PC-9 (cell line): ENCODE data around the gene ARHGEF5. TPM values are rescaled to one million over a fixed set of nuclear protein-coding genes. Genes with fewer than 3 reads are reported as not detected.

Experiments
- BruUV-seq: library from RNA; stranded (reverse); fragments of 400-500 nt; replicated peaks from 2 replicates; lab custom pipeline; 2021; lab: Mats Ljungman, UMichigan
- CTCF ChIA-PET: fragments of 300-600 bp; sonication (Branson Sonifier 250); formaldehyde crosslinking; loops from one replicate; lab custom pipeline; 2022; ENCODE audit warnings: antibody characterized with exemption; lab: Charles Lee
- POLR2A ChIA-PET: fragments of 300-600 bp; sonication (Branson Sonifier 250); formaldehyde crosslinking; loops from one replicate; lab custom pipeline; 2022; ENCODE audit warnings: antibody characterized with exemption; ENCODE audit not compliant: unreplicated experiment; lab: Charles Lee
- DNase-seq, 2 experiments: peaks; one replicate each; pipeline versions ENCODE4 v3.0.0 to v3.0.0-alpha.2; 2015 to 2022; ENCODE audit warnings: mixed read lengths in 1 of 2
- H2AFZ ChIP-seq: fragments of 200-600 bp; sonication (generic); 2 replicates; pipeline ENCODE4 v1.8.1; 2017; ENCODE audit warnings: antibody characterized with exemption
- H3F3A ChIP-seq: fragments of 200-600 bp; sonication (generic); 2 replicates; pipeline ENCODE4 v1.8.1; 2017; ENCODE audit warnings: antibody characterized with exemption, mild to moderate bottlenecking, low read depth; ENCODE audit not compliant: insufficient read depth
- H3K27ac ChIP-seq: fragments of 200-600 bp; sonication (generic); 2 replicates; pipeline ENCODE4 v1.6.1; 2016; ENCODE audit warnings: mixed run types
- H3K27me3 ChIP-seq: fragments of 200-600 bp; sonication (generic); 2 replicates; pipeline ENCODE4 v1.6.1; 2016; ENCODE audit warnings: low read depth, mixed run types; ENCODE audit not compliant: insufficient read depth
- H3K36me3 ChIP-seq: fragments of 200-600 bp; sonication (generic); 2 replicates; pipeline ENCODE4 v1.6.1; 2016; ENCODE audit warnings: low read depth, mixed run types
- H3K4me1 ChIP-seq: fragments of 200-600 bp; sonication (generic); replicated peaks from 2 replicates; pipeline ENCODE4 v1.6.1; 2016; ENCODE audit warnings: mixed run types; ENCODE audit not compliant: insufficient read depth
- H3K4me2 ChIP-seq: fragments of 200-600 bp; sonication (generic); 2 replicates; pipeline ENCODE4 v1.6.1; 2017; ENCODE audit warnings: mixed run types
- H3K4me3 ChIP-seq: fragments of 200-600 bp; sonication (generic); 2 replicates; pipeline ENCODE4 v1.6.1; 2016; ENCODE audit warnings: mixed run types
- H3K79me2 ChIP-seq: fragments of 200-600 bp; sonication (generic); 2 replicates; pipeline ENCODE4 v1.6.1; 2017; ENCODE audit warnings: low read depth, mixed run types
- H3K9me2 ChIP-seq: fragments of 200-600 bp; sonication (generic); 2 replicates; pipeline ENCODE4 v1.8.1; 2017; ENCODE audit warnings: mild to moderate bottlenecking; ENCODE audit not compliant: insufficient read depth
- H3K9me3 ChIP-seq: fragments of 200-600 bp; sonication (generic); 2 replicates; pipeline ENCODE4 v1.8.1; 2016; ENCODE audit warnings: low read depth; ENCODE audit not compliant: insufficient read depth
- H4K20me1 ChIP-seq: fragments of 200-600 bp; sonication (generic); 2 replicates; pipeline ENCODE4 v1.8.1; 2017; ENCODE audit not compliant: insufficient read depth
- CTCF ChIP-seq: fragments of 200-600 bp; sonication (generic); conservative IDR thresholded peaks from 2 replicates; pipeline ENCODE4 v1.6.1; 2017; ENCODE audit warnings: mixed run types, antibody characterized with exemption, mild to moderate bottlenecking, moderate library complexity
- EZH2 ChIP-seq: fragments of 200-600 bp; sonication (generic); IDR thresholded peaks from 2 replicates; pipeline ENCODE4 v1.8.0; 2017; ENCODE audit warnings: antibody characterized with exemption, low read depth
- intact Hi-C: fragments of 100-400 bp; cut with micrococcal nuclease; formaldehyde crosslinking; loops from one replicate; pipeline ENCODE4 v1.10.0; 2022; ENCODE audit not compliant: unreplicated experiment
- total RNA-seq: library from RNA; stranded (reverse); gene quantifications from 2 replicates; pipeline ENCODE4 v1.2.3, GENCODE V29; 2021

Gene ARHGEF5
- total RNA-seq, 1 experiment from 2014 or later: 50.1 TPM

DNA sequence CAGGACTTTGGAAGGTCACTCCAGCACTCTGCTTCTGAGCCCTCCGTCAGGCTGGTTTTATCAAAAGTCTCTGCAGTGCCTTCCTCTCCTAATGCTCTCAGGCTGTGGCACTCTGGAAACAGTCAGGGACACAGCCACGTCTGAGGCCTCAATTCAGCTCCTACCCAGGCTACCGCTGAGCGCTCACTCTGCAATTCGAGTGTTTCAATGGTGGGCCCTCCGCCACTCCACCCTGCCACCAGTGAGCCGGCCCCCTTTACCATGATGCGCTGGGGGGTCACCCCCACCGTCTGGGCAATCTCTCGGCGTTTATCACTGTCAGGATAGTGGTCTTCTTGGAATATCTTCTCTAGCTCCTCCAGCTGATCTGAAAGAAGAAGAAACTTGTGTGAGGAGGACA, 44.7 kb downstream of the ARHGEF5 start:
- Histone ChIP-seq H3K27ac (no peak overlapping the region), H3K27me3 (peaks cover 66% of the 10 kb centered on the region), H4K20me1 (no peaks in the 10 kb centered on the region), H3K79me2 (no peaks in the 10 kb centered on the region), H3F3A (no peaks in the 10 kb centered on the region), H3K36me3 (no peaks in the 10 kb centered on the region), H3K4me2 (no peak overlapping the region), H2AFZ (no peak overlapping the region), H3K4me3 (no peak overlapping the region), H3K9me2 (no peaks in the 10 kb centered on the region), H3K4me1 (no peaks in the 10 kb centered on the region), H3K9me3 (no peaks in the 10 kb centered on the region)
- intact Hi-C loops: no loop called here
- TF ChIP-seq CTCF (no peak), EZH2 (no peak)
- ChIA-PET CTCF (no interaction called here), POLR2A (no interaction called here)
- BruUV-seq: no TSS peak
- peak in 1 of 2 experiments; percentile 11 for DNase-seq

DNA sequence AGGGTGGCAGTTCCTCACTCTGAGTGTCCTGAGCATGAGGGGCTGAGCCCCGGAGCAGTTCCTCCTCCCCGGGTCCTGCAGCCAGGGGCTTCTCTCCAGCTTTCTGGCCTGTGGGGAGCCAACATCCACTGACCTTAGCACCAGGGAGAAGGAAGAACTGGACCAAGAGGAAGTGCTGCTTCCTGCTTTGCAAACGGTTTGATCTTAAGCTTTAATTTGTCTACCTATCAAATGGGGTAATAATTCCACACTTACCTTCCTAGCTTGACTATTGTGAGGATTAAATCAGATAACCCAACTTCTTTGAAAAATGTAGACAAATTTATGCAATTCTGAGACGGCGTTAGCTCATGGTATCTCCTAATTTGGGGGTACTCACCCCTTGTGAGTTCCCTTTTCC, 46.3 kb downstream of the ARHGEF5 start:
- no peak overlapping the region for H3K4me2 ChIP-seq
- no peak overlapping the region for H2AFZ ChIP-seq
- intact Hi-C loops: no loop called here
- peaks cover 55% of the 10 kb centered on the region for H3K27me3 ChIP-seq
- H4K20me1 ChIP-seq: no peaks in the 10 kb centered on the region
- no TSS peak for BruUV-seq
- H3K9me2 ChIP-seq: no peaks in the 10 kb centered on the region
- ChIA-PET POLR2A (no interaction called here), CTCF (no interaction called here)
- H3K27ac ChIP-seq: no peak overlapping the region
- no peaks in the 10 kb centered on the region for H3K36me3 ChIP-seq
- 0 out of 2 replicates have a peak, but pooled peaks cover 3% of the 10 kb centered on the region for H3F3A ChIP-seq
- no peak for DNase-seq
- TF ChIP-seq CTCF: no peak
- no peak for TF ChIP-seq EZH2
- H3K79me2 ChIP-seq: no peaks in the 10 kb centered on the region
- H3K4me3 ChIP-seq: no peak overlapping the region
- 0 out of 2 replicates have a peak, but pooled peaks cover under 1% of the 10 kb centered on the region for H3K4me1 ChIP-seq
- H3K9me3 ChIP-seq: no peaks in the 10 kb centered on the region

DNA sequence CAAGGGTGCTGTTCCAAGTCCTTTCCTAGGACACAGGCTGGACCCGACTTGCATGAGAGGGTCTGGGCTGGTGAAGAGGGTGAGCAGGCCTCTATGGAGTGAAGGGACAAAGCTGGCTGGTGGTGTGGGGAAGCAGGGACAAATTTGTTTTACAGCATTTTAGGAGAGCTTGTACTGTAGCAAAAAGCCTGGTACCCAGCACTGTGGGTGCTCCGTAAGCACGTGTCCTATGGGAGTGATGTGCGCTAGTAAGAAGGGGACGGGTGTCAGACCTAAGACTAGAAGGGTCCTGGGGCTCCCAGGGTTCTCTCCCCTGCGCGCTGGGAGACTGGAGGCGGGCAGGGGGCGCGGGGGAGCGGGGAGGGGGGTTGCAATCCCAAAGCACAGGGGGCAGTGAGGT, 47.9 kb downstream of the ARHGEF5 start:
- no peak overlapping the region for H2AFZ ChIP-seq
- no peak overlapping the region for H3K27ac ChIP-seq
- H4K20me1 ChIP-seq: no peaks in the 10 kb centered on the region
- no peaks in the 10 kb centered on the region for H3K9me3 ChIP-seq
- no peak overlapping the region for H3K4me2 ChIP-seq
- H3K4me1 ChIP-seq: peaks cover 14% of the 10 kb centered on the region
- no peaks in the 10 kb centered on the region for H3K79me2 ChIP-seq
- TF ChIP-seq CTCF (no peak), EZH2 (no peak)
- intact Hi-C loops: no loop called here
- POLR2A ChIA-PET: no interaction called here
- H3K36me3 ChIP-seq: no peaks in the 10 kb centered on the region
- H3K4me3 ChIP-seq: no peak overlapping the region
- BruUV-seq: no TSS peak
- no peaks in the 10 kb centered on the region for H3K9me2 ChIP-seq
- H3K27me3 ChIP-seq: peaks cover 41% of the 10 kb centered on the region
- no peak for DNase-seq
- CTCF ChIA-PET: no interaction called here
- 0 out of 2 replicates have a peak, but pooled peaks cover 14% of the 10 kb centered on the region for H3F3A ChIP-seq
